ENCODE measurements around the gene EGLN3.

GRCh38 chr14:33945210-33946088 is 5.4 kb downstream of the EGLN3 start:
- TF ChIP-seq CTCF (IDR thresholded peaks at IDR 0.05) (no peak), ZNF425 (CRISPR knock-in tag; conservative IDR thresholded peaks at IDR 0.05) (no peak), MAX (CRISPR knock-in tag; IDR thresholded peaks at IDR 0.05) (no peak), CREM (CRISPR knock-in tag; IDR thresholded peaks at IDR 0.05) (no peak), JUN (CRISPR knock-in tag; IDR thresholded peaks at IDR 0.05) (no peak), IRF1 (CRISPR knock-in tag; IDR thresholded peaks at IDR 0.05) (no peak), AFF4 (CRISPR knock-in tag; IDR thresholded peaks at IDR 0.05; ENCODE audit: borderline replicate concordance) (no peak), ZNF263 (CRISPR knock-in tag; IDR thresholded peaks at IDR 0.05; ENCODE audit: low read depth) (no peak), PRDM15 (CRISPR knock-in tag; IDR thresholded peaks at IDR 0.05) (no peak), USF1 (CRISPR knock-in tag; IDR thresholded peaks at IDR 0.05) (no peak), MXD4 (CRISPR knock-in tag; IDR thresholded peaks at IDR 0.05; ENCODE audit: borderline replicate concordance) (no peak), TCF7 (CRISPR knock-in tag; IDR thresholded peaks at IDR 0.05; ENCODE audit: low read depth) (no peak), FOXJ3 (CRISPR knock-in tag; IDR thresholded peaks at IDR 0.05; ENCODE audit: borderline replicate concordance) (no peak), ZBTB43 (CRISPR knock-in tag; IDR thresholded peaks at IDR 0.05) (no peak)
